SK-N-SH (cell line): ENCODE measurements around the gene TCOF1.

Source experiments
- EZH2phosphoT487 ChIP-seq: fragments of 200-600 bp; sonication (generic); IDR thresholded peaks from 2 replicates; pipeline ENCODE4 v1.6.1; 2017; ENCODE audit warnings: low read depth, mixed run types, mild to moderate bottlenecking, antibody characterized with exemption, moderate library complexity, borderline replicate concordance
- MAX ChIP-seq: IDR thresholded peaks from 2 replicates; pipeline ENCODE4 v1.4.0; 2012; ENCODE audit warnings: low read depth
- MXI1 ChIP-seq: IDR thresholded peaks from 2 replicates; pipeline ENCODE4 v1.6.1; 2012; ENCODE audit warnings: mild to moderate bottlenecking, low read depth, low read length, improper control_type of control experiment
- PBX3 ChIP-seq: IDR thresholded peaks from 2 replicates; pipeline ENCODE4; 2012
- REST ChIP-seq: IDR thresholded peaks from 2 replicates; pipeline ENCODE4 v1.6.1; 2012; ENCODE audit warnings: mild to moderate bottlenecking, low read depth, low read length, moderate library complexity
- SIN3A ChIP-seq: IDR thresholded peaks from 2 replicates; pipeline ENCODE4 v1.6.1; 2012; ENCODE audit warnings: low read depth, mild to moderate bottlenecking, low read length, moderate library complexity, borderline replicate concordance
- SMC3 ChIP-seq: IDR thresholded peaks from 2 replicates; pipeline ENCODE4 v1.6.1; 2012; ENCODE audit warnings: low read depth, low read length, improper control_type of control experiment
- TF ChIP-seq, protein P1 (sequence below): fragments of 200-600 bp; sonication (generic); IDR thresholded peaks from 2 replicates; pipeline ENCODE4 v1.6.1; 2017; ENCODE audit warnings: antibody characterized with exemption, mild to moderate bottlenecking, moderate library complexity

GRCh38 chr5:150313921-150314716 is 43.4 kb upstream of the TCOF1 start:
- TF ChIP-seq SMC3 (no peak), SIN3A (no peak), EZH2phosphoT487 (no peak), PBX3 (no peak), MXI1 (no peak), MAX (no peak), REST (no peak)
- TF ChIP-seq, protein P1, sequence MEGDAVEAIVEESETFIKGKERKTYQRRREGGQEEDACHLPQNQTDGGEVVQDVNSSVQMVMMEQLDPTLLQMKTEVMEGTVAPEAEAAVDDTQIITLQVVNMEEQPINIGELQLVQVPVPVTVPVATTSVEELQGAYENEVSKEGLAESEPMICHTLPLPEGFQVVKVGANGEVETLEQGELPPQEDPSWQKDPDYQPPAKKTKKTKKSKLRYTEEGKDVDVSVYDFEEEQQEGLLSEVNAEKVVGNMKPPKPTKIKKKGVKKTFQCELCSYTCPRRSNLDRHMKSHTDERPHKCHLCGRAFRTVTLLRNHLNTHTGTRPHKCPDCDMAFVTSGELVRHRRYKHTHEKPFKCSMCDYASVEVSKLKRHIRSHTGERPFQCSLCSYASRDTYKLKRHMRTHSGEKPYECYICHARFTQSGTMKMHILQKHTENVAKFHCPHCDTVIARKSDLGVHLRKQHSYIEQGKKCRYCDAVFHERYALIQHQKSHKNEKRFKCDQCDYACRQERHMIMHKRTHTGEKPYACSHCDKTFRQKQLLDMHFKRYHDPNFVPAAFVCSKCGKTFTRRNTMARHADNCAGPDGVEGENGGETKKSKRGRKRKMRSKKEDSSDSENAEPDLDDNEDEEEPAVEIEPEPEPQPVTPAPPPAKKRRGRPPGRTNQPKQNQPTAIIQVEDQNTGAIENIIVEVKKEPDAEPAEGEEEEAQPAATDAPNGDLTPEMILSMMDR, result no peak
